Endothelial cell (in vitro differentiated cells): Measurements from ENCODE around the gene PLD5. TPM values are rescaled to one million over a fixed set of nuclear protein-coding genes. Genes with fewer than 3 reads are reported as not detected.

Experiments
- DNase-seq: peaks from one replicate; pipeline ENCODE4 v3.0.0; 2021; ENCODE audit warnings: low spot score
- H3K27ac Mint-ChIP-seq: one replicate; pipeline ENCODE4 v1.8.0; 2021; ENCODE audit warnings: mixed read lengths, inconsistent platforms; ENCODE audit not compliant: unreplicated experiment
- H3K27me3 Mint-ChIP-seq: one replicate; pipeline ENCODE4 v1.8.0; 2021; ENCODE audit warnings: mild to moderate bottlenecking, moderate library complexity, mixed read lengths, inconsistent platforms; ENCODE audit not compliant: unreplicated experiment
- H3K36me3 Mint-ChIP-seq: one replicate; pipeline ENCODE4 v1.8.0; 2021; ENCODE audit warnings: mild to moderate bottlenecking, low read depth, mixed read lengths, inconsistent platforms; ENCODE audit not compliant: unreplicated experiment
- H3K4me1 Mint-ChIP-seq: one replicate; pipeline ENCODE4 v1.8.0; 2021; ENCODE audit warnings: mild to moderate bottlenecking, mixed read lengths, inconsistent platforms; ENCODE audit not compliant: unreplicated experiment
- H3K4me3 Mint-ChIP-seq: one replicate; pipeline ENCODE4 v1.8.0; 2021; ENCODE audit warnings: mild to moderate bottlenecking, mixed read lengths, inconsistent platforms; ENCODE audit not compliant: unreplicated experiment
- H3K9me3 Mint-ChIP-seq: one replicate; pipeline ENCODE4 v1.8.0; 2021; ENCODE audit warnings: mixed read lengths, inconsistent platforms; ENCODE audit not compliant: unreplicated experiment
- total RNA-seq: library from RNA; stranded (reverse); fragmentation: NEBNext Ultra II Directional; extraction: Animal tissue kit (Norgen Biotek cat#: 25700); gene quantifications from one replicate; pipeline ENCODE4 v1.2.1, GENCODE V29; 2021; ENCODE audit not compliant: unreplicated experiment
- TF ChIP-seq, protein P1 (sequence below): fragments of 200-600 bp; sonication (generic); IDR thresholded peaks from one replicate; pipeline ENCODE4 v1.5.0; 2021; ENCODE audit warnings: antibody characterized with exemption; ENCODE audit not compliant: unreplicated experiment

Gene PLD5
- total RNA-seq, 1 donor from 2014 or later: not detected

DNA sequence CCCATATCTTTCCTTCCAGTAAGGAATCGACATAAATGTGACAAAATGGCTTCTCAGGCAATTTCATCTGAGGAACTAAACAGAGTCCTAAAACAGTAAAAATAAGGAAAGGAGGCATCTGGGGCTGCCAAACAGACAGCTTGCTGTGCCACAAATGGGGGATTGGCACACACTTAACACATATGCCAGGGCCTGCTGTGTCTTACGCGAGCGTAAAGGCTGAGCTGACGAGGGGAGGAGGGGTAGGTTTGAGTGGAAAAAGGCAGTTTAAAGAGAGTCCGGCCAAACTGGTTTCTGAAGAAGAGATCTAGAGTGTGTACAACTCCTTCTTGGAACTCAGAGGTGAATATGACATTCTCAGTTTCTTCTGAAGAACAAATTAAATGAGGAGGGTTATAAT, 281.5 kb downstream of the PLD5 start:
- H3K4me1 Mint-ChIP-seq: no peaks in the 10 kb centered on the region
- H3K4me3 Mint-ChIP-seq: no peak overlapping the region
- H3K27ac Mint-ChIP-seq: no peak overlapping the region
- H3K9me3 Mint-ChIP-seq: no peaks in the 10 kb centered on the region
- no peaks in the 10 kb centered on the region for H3K27me3 Mint-ChIP-seq
- TF ChIP-seq, protein P1, sequence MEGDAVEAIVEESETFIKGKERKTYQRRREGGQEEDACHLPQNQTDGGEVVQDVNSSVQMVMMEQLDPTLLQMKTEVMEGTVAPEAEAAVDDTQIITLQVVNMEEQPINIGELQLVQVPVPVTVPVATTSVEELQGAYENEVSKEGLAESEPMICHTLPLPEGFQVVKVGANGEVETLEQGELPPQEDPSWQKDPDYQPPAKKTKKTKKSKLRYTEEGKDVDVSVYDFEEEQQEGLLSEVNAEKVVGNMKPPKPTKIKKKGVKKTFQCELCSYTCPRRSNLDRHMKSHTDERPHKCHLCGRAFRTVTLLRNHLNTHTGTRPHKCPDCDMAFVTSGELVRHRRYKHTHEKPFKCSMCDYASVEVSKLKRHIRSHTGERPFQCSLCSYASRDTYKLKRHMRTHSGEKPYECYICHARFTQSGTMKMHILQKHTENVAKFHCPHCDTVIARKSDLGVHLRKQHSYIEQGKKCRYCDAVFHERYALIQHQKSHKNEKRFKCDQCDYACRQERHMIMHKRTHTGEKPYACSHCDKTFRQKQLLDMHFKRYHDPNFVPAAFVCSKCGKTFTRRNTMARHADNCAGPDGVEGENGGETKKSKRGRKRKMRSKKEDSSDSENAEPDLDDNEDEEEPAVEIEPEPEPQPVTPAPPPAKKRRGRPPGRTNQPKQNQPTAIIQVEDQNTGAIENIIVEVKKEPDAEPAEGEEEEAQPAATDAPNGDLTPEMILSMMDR: no peak
- no peak for DNase-seq
- no peaks in the 10 kb centered on the region for H3K36me3 Mint-ChIP-seq

DNA sequence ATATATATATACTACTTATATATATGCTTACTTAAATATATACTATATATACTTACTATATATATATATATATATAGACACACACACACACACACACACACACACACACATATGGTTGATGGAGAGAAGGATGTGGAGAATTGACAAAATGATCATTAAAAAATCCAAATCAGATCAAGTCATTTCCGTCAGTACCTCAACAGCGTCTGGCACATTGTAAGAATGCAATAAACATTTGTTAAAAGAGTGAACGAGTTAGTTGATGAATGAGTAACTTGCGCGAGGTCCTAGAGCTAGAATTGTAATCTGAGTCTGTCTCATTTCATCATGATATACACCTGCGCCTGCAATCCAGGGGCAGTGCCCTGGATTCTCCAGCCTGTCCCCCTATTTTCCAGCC, 282.6 kb downstream of the PLD5 start:
- Mint-ChIP-seq H3K27ac (no peak overlapping the region), H3K36me3 (no peaks in the 10 kb centered on the region), H3K9me3 (no peaks in the 10 kb centered on the region), H3K27me3 (no peaks in the 10 kb centered on the region), H3K4me1 (no peaks in the 10 kb centered on the region), H3K4me3 (no peak overlapping the region)
- TF ChIP-seq, protein P1: no peak
- DNase-seq: no peak

DNA sequence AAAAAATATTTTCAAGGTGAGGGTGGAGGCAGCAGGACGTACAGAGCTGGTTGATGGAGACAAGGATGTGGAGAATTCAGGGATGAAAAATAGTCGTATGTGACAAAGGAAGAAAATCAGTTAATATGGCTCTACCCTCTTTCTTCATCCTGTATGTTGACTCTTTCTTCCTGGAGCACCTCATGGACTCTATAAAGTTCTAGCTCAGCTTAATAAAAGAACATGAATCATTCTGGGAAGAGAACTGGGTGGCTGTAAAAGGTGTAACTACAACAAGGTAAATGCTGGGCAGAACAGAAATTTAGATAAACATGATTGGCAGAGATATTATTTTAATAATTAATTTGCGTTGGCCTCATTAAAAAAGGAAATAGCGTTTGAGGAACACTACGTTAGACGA, 283.8 kb downstream of the PLD5 start:
- H3K27me3 Mint-ChIP-seq: no peaks in the 10 kb centered on the region
- no peaks in the 10 kb centered on the region for H3K9me3 Mint-ChIP-seq
- no peak overlapping the region for H3K4me3 Mint-ChIP-seq
- TF ChIP-seq, protein P1: no peak
- no peaks in the 10 kb centered on the region for H3K4me1 Mint-ChIP-seq
- H3K27ac Mint-ChIP-seq: no peak overlapping the region
- H3K36me3 Mint-ChIP-seq: no peaks in the 10 kb centered on the region
- DNase-seq: no peak

- no peaks in the 10 kb centered on the region for H3K36me3 Mint-ChIP-seq
Observed at GRCh38 chr1:242240077-242240476, 284.4 kb downstream of the PLD5 start.

GRCh38 chr1:242239398-242239797, 285.1 kb downstream of the PLD5 start:
- no peak for DNase-seq
- H3K27me3 Mint-ChIP-seq: no peaks in the 10 kb centered on the region
- TF ChIP-seq, protein P1: no peak
- H3K36me3 Mint-ChIP-seq: no peaks in the 10 kb centered on the region
- H3K4me3 Mint-ChIP-seq: no peak overlapping the region
- no peak overlapping the region for H3K27ac Mint-ChIP-seq
- no peaks in the 10 kb centered on the region for H3K9me3 Mint-ChIP-seq
- H3K4me1 Mint-ChIP-seq: no peaks in the 10 kb centered on the region

More at GRCh38 chr1:242240077-242240476, 284.4 kb downstream of the PLD5 start:
- H3K4me1 Mint-ChIP-seq: no peaks in the 10 kb centered on the region
- no peak overlapping the region for H3K4me3 Mint-ChIP-seq
- no peaks in the 10 kb centered on the region for H3K9me3 Mint-ChIP-seq
- H3K27ac Mint-ChIP-seq: no peak overlapping the region
- TF ChIP-seq, protein P1: no peak
- no peak for DNase-seq
- H3K27me3 Mint-ChIP-seq: no peaks in the 10 kb centered on the region
